Ovary (tissue), 3 donors: ENCODE measurements around the gene SAMD9L.
"Not testable (repeated sequence)": the region's sequence is repeated elsewhere in the genome, so short reads cannot be mapped to it uniquely, and the experiment has no call there.

Experiments used
- CTCF ChIP-seq, 3 donors: fragments of 450-650 bp in 2 of 3; fragments of 200-600 bp in 1 of 3; IDR thresholded peaks; one replicate each; pipeline versions ENCODE4 v1.5.1 to v1.8.0; 2016 to 2022; ENCODE audit warnings: antibody characterized with exemption in 3 of 3, mild to moderate bottlenecking in 1 of 3
- POLR2A ChIP-seq: fragments of 450-650 bp; IDR thresholded peaks from one replicate; pipeline ENCODE4 v1.6.1; 2017; ENCODE audit warnings: antibody characterized with exemption, mild to moderate bottlenecking, moderate library complexity
- donor health status: DM: no; HTN: no; CAD: no.

- not testable (repeated sequence) for TF ChIP-seq POLR2A; CTCF (IDR thresholded peaks at IDR 0.05)
Observed at GRCh38 chr7:93123532-93123931, 24.7 kb downstream of the SAMD9L start.
